HepG2 (cell line): ENCODE measurements around the gene GPD1. TPM values are rescaled to one million over a fixed set of nuclear protein-coding genes. Genes with fewer than 3 reads are reported as not detected.
A peak's percentile ranks its signal among the peaks of the same experiment; 100 is the strongest.

ENCODE experiments used
- ARHGAP35 ChIP-seq: sonication (generic); formaldehyde crosslinking; IDR thresholded peaks from 2 replicates; pipeline ENCODE4 v1.9.0; 2022; ENCODE audit warnings: mild to moderate bottlenecking, inconsistent platforms, moderate library complexity, missing genetic modification reagents, borderline replicate concordance
- E2F5 ChIP-seq: sonication (generic); formaldehyde crosslinking; conservative IDR thresholded peaks from 2 replicates; pipeline ENCODE4 v1.4.0; 2020; ENCODE audit warnings: missing genetic modification reagents
- EHMT2 ChIP-seq: fragments of 200-600 bp; sonication (generic); IDR thresholded peaks from 2 replicates; pipeline ENCODE4 v1.7.0; 2017; ENCODE audit warnings: antibody characterized with exemption, low read depth, low read length, borderline replicate concordance
- FOSL1 ChIP-seq: sonication (generic); formaldehyde crosslinking; IDR thresholded peaks from 2 replicates; pipeline ENCODE4 v1.9.0; 2021; ENCODE audit warnings: missing genetic modification reagents, borderline replicate concordance
- HINFP ChIP-seq: sonication (generic); formaldehyde crosslinking; IDR thresholded peaks from 2 replicates; pipeline ENCODE4 v1.4.0; 2020; ENCODE audit warnings: low read depth, mild to moderate bottlenecking, missing genetic modification reagents
- JUNB ChIP-seq: sonication (generic); formaldehyde crosslinking; IDR thresholded peaks from 2 replicates; pipeline ENCODE4 v1.8.0; 2022; ENCODE audit warnings: missing genetic modification reagents, mild to moderate bottlenecking, borderline replicate concordance
- MAZ ChIP-seq, 2 experiments: sonication (generic) in 1 of 2; formaldehyde crosslinking in 1 of 2; IDR thresholded peaks; 2 replicates each; pipeline versions ENCODE4 v1.5.0 to v1.6.1; 2012 to 2020; ENCODE audit warnings: low read depth in 2 of 2, mild to moderate bottlenecking in 2 of 2, borderline replicate concordance in 1 of 2, improper control_type of control experiment in 1 of 2, low read length in 1 of 2, missing genetic modification reagents in 1 of 2, moderate library complexity in 1 of 2
- NFE2L2 ChIP-seq: fragments of 150-350 bp; IDR thresholded peaks from 2 replicates; pipeline ENCODE4 v1.6.1; 2014; ENCODE audit warnings: low read length
- NFYC ChIP-seq: IDR thresholded peaks from 2 replicates; pipeline ENCODE4 v1.6.1; 2016; ENCODE audit warnings: missing genetic modification reagents, missing compliant biosample characterization
- THAP9 ChIP-seq: sonication (generic); formaldehyde crosslinking; IDR thresholded peaks from 2 replicates; pipeline ENCODE4; 2020; ENCODE audit warnings: missing genetic modification reagents, mild to moderate bottlenecking, borderline replicate concordance
- XRCC5 ChIP-seq: fragments of 200-400 bp; formaldehyde crosslinking; optimal IDR thresholded peaks from 2 replicates; pipeline ENCODE3; 2017; ENCODE audit warnings: mild to moderate bottlenecking, low read length
- ZKSCAN8 ChIP-seq: IDR thresholded peaks from 2 replicates; pipeline ENCODE4 v1.6.1; 2016; ENCODE audit warnings: borderline replicate concordance, missing genetic modification reagents, missing compliant biosample characterization
- ZNF136 ChIP-seq: sonication (generic); formaldehyde crosslinking; IDR thresholded peaks from 2 replicates; pipeline ENCODE4 v1.8.1; 2022; ENCODE audit warnings: low read depth, mild to moderate bottlenecking, moderate library complexity, missing genetic modification reagents
- ZNF235 ChIP-seq: sonication (generic); formaldehyde crosslinking; IDR thresholded peaks from 2 replicates; pipeline ENCODE4 v1.8.1; 2023; ENCODE audit warnings: mild to moderate bottlenecking, missing genetic modification reagents, borderline replicate concordance
- ZNF773 ChIP-seq: sonication (generic); formaldehyde crosslinking; IDR thresholded peaks from 2 replicates; pipeline ENCODE4 v1.4.0; 2020; ENCODE audit warnings: missing genetic modification reagents, borderline replicate concordance
- polyA plus RNA-seq, 8 experiments: library from polyadenylated mRNA; depleted of rRNA in 3 of 8; stranded (reverse) in 7 of 8; unstranded in 1 of 8; fragments of >200 nt; fragmentation: Illumina TruSeq in 4 of 8; extraction: Trizol in 4 of 8; gene quantifications; 2 replicates each; pipeline versions ENCODE4 v1.2.1 to v1.2.3, GENCODE V29; 2011 to 2016; ENCODE audit warnings: low read depth in 4 of 8, missing spikeins in 1 of 8, mixed read lengths in 1 of 8; ENCODE audit not compliant: insufficient read depth in 1 of 8
- total RNA-seq, 5 experiments: library from RNA; depleted of rRNA; stranded (reverse); fragments of >200 nt; fragmentation: Illumina TruSeq; extraction: Trizol; gene quantifications; 2 replicates each; pipeline ENCODE4 v1.2.3, GENCODE V29; 2016; ENCODE audit warnings: low read depth in 1 of 5
- TF ChIP-seq, protein P1 (sequence below): sonication (generic); formaldehyde crosslinking; IDR thresholded peaks from 2 replicates; pipeline ENCODE4 v1.4.0; 2020; ENCODE audit warnings: missing genetic modification reagents, borderline replicate concordance
- TF ChIP-seq, protein P2 (sequence below): sonication (generic); formaldehyde crosslinking; IDR thresholded peaks from 2 replicates; pipeline ENCODE4 v1.8.1; 2023; ENCODE audit warnings: mild to moderate bottlenecking, moderate library complexity, missing genetic modification reagents
- TF ChIP-seq, protein P3 (sequence below): IDR thresholded peaks from 2 replicates; pipeline ENCODE4 v1.6.1; 2016; ENCODE audit warnings: missing compliant biosample characterization, missing genetic modification reagents, borderline replicate concordance

Gene GPD1
- total and polyA plus RNA-seq, 2 of the 13 experiments (the other 11 are each of a cell fraction or from before 2014, with no cell fraction given) = 3.7 to 30.6 TPM

DNA sequence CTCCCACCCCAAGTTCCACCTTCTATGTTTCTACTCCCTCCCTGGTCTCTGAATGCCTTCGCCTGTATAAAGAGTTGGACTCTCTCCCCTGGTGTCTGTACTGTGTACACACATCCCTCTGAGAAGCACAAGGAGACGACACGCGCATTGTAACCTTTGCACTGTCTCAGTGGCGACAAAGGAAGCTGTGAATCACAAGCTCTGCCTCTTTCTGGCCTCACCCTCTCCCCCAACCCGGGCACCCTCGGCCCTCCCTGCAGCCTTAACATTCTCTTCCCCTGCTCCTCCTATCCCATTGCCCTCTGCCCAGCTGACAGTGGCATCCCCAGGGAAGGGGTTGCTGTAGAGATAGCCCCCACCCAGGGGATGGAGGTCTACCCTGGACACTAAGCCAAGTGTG, 21.2 kb upstream of the GPD1 start (continued):
- TF ChIP-seq ZNF773 (CRISPR knock-in tag) = no peak
- peak; percentile 67; the same call in 1 of the 2 replicates for TF ChIP-seq ZKSCAN8 (CRISPR knock-in tag)
- TF ChIP-seq, protein P1, sequence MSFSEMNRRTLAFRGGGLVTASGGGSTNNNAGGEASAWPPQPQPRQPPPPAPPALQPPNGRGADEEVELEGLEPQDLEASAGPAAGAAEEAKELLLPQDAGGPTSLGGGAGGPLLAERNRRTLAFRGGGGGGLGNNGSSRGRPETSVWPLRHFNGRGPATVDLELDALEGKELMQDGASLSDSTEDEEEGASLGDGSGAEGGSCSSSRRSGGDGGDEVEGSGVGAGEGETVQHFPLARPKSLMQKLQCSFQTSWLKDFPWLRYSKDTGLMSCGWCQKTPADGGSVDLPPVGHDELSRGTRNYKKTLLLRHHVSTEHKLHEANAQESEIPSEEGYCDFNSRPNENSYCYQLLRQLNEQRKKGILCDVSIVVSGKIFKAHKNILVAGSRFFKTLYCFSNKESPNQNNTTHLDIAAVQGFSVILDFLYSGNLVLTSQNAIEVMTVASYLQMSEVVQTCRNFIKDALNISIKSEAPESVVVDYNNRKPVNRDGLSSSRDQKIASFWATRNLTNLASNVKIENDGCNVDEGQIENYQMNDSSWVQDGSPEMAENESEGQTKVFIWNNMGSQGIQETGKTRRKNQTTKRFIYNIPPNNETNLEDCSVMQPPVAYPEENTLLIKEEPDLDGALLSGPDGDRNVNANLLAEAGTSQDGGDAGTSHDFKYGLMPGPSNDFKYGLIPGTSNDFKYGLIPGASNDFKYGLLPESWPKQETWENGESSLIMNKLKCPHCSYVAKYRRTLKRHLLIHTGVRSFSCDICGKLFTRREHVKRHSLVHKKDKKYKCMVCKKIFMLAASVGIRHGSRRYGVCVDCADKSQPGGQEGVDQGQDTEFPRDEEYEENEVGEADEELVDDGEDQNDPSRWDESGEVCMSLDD (CRISPR knock-in tag) = no peak
- TF ChIP-seq E2F5 (CRISPR knock-in tag) = no peak
- TF ChIP-seq, protein P2, sequence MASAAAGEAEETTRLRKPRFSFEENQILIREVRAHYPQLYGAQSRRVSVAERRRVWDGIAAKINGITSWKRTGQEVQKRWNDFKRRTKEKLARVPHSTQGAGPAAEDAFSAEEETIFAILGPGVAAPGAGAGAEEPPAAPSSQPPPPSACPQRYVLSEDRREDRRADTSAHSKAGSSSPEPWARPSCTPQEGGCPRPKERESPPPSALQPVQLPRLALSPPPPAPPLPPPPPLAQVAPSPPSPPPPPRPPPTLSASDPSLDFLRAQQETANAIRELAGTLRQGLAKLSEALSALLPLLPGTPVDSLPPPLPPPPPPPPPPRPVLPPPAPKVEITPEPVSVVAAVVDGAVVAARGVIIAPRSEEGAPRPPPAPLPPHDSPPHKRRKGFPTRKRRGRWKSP (CRISPR knock-in tag) = no peak
- TF ChIP-seq NFE2L2 = no peak
- TF ChIP-seq MAZ (IDR thresholded peaks at IDR 0.05; ENCODE audit: borderline replicate concordance, low read depth, low read length) = peak; percentile 17; the same call in 1 of the 2 replicates
- no peak for TF ChIP-seq MAZ (CRISPR knock-in tag; IDR thresholded peaks at IDR 0.05; ENCODE audit: low read depth)
- TF ChIP-seq, protein P3, sequence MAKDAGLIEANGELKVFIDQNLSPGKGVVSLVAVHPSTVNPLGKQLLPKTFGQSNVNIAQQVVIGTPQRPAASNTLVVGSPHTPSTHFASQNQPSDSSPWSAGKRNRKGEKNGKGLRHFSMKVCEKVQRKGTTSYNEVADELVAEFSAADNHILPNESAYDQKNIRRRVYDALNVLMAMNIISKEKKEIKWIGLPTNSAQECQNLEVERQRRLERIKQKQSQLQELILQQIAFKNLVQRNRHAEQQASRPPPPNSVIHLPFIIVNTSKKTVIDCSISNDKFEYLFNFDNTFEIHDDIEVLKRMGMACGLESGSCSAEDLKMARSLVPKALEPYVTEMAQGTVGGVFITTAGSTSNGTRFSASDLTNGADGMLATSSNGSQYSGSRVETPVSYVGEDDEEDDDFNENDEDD (CRISPR knock-in tag) = peak; percentile 61; the same call in 1 of the 2 replicates
- no peak for TF ChIP-seq HINFP (CRISPR knock-in tag)
- no peak for TF ChIP-seq THAP9 (CRISPR knock-in tag)
- TF ChIP-seq ARHGAP35 = no peak
- no peak for TF ChIP-seq FOSL1 (CRISPR knock-in tag)
- no peak; the same call in 1 of the 2 replicates for TF ChIP-seq JUNB
- no peak for TF ChIP-seq NFYC (CRISPR knock-in tag)
- peak; percentile 86 for TF ChIP-seq XRCC5
- no peak for TF ChIP-seq EHMT2
- no peak for TF ChIP-seq ZNF235
- no peak for TF ChIP-seq ZNF136 (CRISPR knock-in tag)
